Measurements from ENCODE around the gene DDX17.

DNA sequence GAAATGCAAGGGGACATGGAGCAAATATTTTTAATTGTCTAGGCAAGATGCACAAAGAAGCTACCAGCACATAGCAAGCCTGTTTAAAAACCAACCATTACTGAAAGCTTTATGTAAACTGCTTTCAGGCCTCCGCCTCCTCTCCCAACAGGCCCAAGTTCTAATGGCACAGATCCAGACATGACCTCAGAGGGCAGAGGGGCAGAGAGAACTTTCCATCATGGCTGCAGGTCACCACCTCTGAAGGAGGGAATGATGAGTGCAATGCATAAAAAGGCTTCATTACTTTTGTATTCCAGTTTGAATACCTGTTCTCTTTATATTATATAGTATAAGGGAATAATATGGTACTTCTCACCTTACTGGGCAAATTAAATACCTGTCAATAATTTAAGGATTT, 15.2 kb downstream of the DDX17 start:
- TF ChIP-seq, protein P1, sequence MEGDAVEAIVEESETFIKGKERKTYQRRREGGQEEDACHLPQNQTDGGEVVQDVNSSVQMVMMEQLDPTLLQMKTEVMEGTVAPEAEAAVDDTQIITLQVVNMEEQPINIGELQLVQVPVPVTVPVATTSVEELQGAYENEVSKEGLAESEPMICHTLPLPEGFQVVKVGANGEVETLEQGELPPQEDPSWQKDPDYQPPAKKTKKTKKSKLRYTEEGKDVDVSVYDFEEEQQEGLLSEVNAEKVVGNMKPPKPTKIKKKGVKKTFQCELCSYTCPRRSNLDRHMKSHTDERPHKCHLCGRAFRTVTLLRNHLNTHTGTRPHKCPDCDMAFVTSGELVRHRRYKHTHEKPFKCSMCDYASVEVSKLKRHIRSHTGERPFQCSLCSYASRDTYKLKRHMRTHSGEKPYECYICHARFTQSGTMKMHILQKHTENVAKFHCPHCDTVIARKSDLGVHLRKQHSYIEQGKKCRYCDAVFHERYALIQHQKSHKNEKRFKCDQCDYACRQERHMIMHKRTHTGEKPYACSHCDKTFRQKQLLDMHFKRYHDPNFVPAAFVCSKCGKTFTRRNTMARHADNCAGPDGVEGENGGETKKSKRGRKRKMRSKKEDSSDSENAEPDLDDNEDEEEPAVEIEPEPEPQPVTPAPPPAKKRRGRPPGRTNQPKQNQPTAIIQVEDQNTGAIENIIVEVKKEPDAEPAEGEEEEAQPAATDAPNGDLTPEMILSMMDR (IDR thresholded peaks at IDR 0.05) = no peak
- no peak for TF ChIP-seq EP300 (IDR thresholded peaks at IDR 0.05)
- peak in 1 of 3 donors; percentile 74 for TF ChIP-seq POLR2AphosphoS5 (IDR thresholded peaks at IDR 0.05)
- no peak for TF ChIP-seq POLR2A (IDR thresholded peaks at IDR 0.05)
